K562 (cell line): ENCODE measurements around the gene DNAJB13. TPM values are rescaled to one million over a fixed set of nuclear protein-coding genes. Genes with fewer than 3 reads are reported as not detected.

Experiments
- ATF4 ChIP-seq: fragments of 450-650 bp; formaldehyde crosslinking; IDR thresholded peaks from 2 replicates; pipeline ENCODE4 v1.4.0; 2022; ENCODE audit warnings: mild to moderate bottlenecking, moderate library complexity
- BCOR ChIP-seq: fragments of 450-650 bp; IDR thresholded peaks from 2 replicates; pipeline ENCODE4 v1.6.1; 2016
- C11orf30 ChIP-seq: fragments of 450-650 bp; IDR thresholded peaks from 2 replicates; pipeline ENCODE4 v1.6.1; 2016; ENCODE audit warnings: low read depth, mild to moderate bottlenecking
- CBFB ChIP-seq: sonication (generic); formaldehyde crosslinking; IDR thresholded peaks from 2 replicates; pipeline ENCODE4 v1.4.0; 2020; ENCODE audit warnings: mild to moderate bottlenecking, missing genetic modification reagents
- COPS2 ChIP-seq: fragments of 450-650 bp; conservative IDR thresholded peaks from 2 replicates; pipeline ENCODE4 v1.6.1; 2016; ENCODE audit warnings: mild to moderate bottlenecking, moderate library complexity
- CXXC5 ChIP-seq: fragments of 250-450 bp; sonication (Bioruptor Pico); IDR thresholded peaks from 2 replicates; pipeline ENCODE4 v1.8.0; 2022; ENCODE audit warnings: inconsistent platforms, mild to moderate bottlenecking, moderate library complexity
- GATAD2A ChIP-seq: fragments of 450-650 bp; IDR thresholded peaks from 2 replicates; pipeline ENCODE4 v1.6.1; 2017
- HMGN3 ChIP-seq: IDR thresholded peaks from 2 replicates; pipeline ENCODE4 v1.6.1; 2011; ENCODE audit warnings: borderline replicate concordance, low read depth, mild to moderate bottlenecking, mixed read lengths, low read length; ENCODE audit not compliant: insufficient read length; ENCODE audit errors: extremely low read depth
- IFI16 ChIP-seq: fragments of 250-450 bp; sonication (Bioruptor Pico); IDR thresholded peaks from 2 replicates; pipeline ENCODE4 v2.1.2; 2022; ENCODE audit warnings: mild to moderate bottlenecking, inconsistent platforms
- JUND ChIP-seq, 2 experiments: IDR thresholded peaks; 2 replicates in 1 of 2; 3 replicates in 1 of 2; pipeline ENCODE4 v1.6.1; 2011; ENCODE audit warnings: borderline replicate concordance in 2 of 2, low read depth in 2 of 2, low read length in 2 of 2, improper control_type of control experiment in 1 of 2, missing biosample characterization in 1 of 2, missing genetic modification characterization in 1 of 2, missing genetic modification reagents in 1 of 2
- KLF6 ChIP-seq: fragments of 250-450 bp; sonication (Bioruptor Pico); IDR thresholded peaks from 2 replicates; pipeline ENCODE4 v1.4.0; 2020; ENCODE audit warnings: mild to moderate bottlenecking, moderate library complexity, borderline replicate concordance
- MCM5 ChIP-seq: fragments of 450-650 bp; IDR thresholded peaks from 2 replicates; pipeline ENCODE4 v1.6.1; 2016; ENCODE audit warnings: low read depth
- NFIC ChIP-seq: fragments of 450-650 bp; IDR thresholded peaks from 2 replicates; pipeline ENCODE4 v1.6.1; 2017; ENCODE audit warnings: mild to moderate bottlenecking, inconsistent platforms
- RNF2 ChIP-seq: sonication (generic); IDR thresholded peaks from 2 replicates; pipeline ENCODE4 v1.6.1; 2016
- TAF7 ChIP-seq: fragments of 450-650 bp; IDR thresholded peaks from 2 replicates; pipeline ENCODE4 v1.6.1; 2016; ENCODE audit warnings: missing genetic modification characterization, missing compliant biosample characterization
- TAF9B ChIP-seq: fragments of 450-650 bp; IDR thresholded peaks from 2 replicates; pipeline ENCODE4 v1.6.1; 2018; ENCODE audit warnings: mild to moderate bottlenecking; ENCODE audit not compliant: partially characterized antibody
- ZC3H11A ChIP-seq: IDR thresholded peaks from 2 replicates; pipeline ENCODE4 v1.6.1; 2012; ENCODE audit warnings: low read depth, low read length, improper control_type of control experiment
- ZFX ChIP-seq: sonication (generic); formaldehyde crosslinking; IDR thresholded peaks from 2 replicates; pipeline ENCODE4 v1.8.0; 2022; ENCODE audit warnings: mild to moderate bottlenecking, missing genetic modification reagents, moderate library complexity
- ZNF121 ChIP-seq: sonication (generic); formaldehyde crosslinking; conservative IDR thresholded peaks from 2 replicates; pipeline ENCODE4 v1.8.0; 2022; ENCODE audit warnings: missing genetic modification reagents
- ZNF696 ChIP-seq: fragments of 250-450 bp; sonication (Bioruptor Pico); conservative IDR thresholded peaks from 2 replicates; pipeline ENCODE4 v1.4.0; 2020; ENCODE audit warnings: mild to moderate bottlenecking, moderate library complexity
- polyA plus RNA-seq, 8 experiments: library from polyadenylated mRNA; depleted of rRNA in 4 of 8; stranded (reverse) in 5 of 8; unstranded in 3 of 8; fragments of >200 nt; fragmentation: Nextera tagmentation in 2 of 8; fragmentation: Illumina TruSeq in 1 of 8; extraction: Ambion mirVana in 2 of 8; extraction: Trizol in 1 of 8; gene quantifications; 2 replicates each; pipeline versions ENCODE4 v1.2.1 to v1.2.3, GENCODE V29; 2011 to 2014; ENCODE audit warnings: inconsistent platforms in 1 of 8, missing spikeins in 1 of 8
- total RNA-seq, 7 experiments: library from RNA; depleted of rRNA in 6 of 7; stranded (reverse); fragments of >200 nt in 6 of 7; fragmentation: Illumina TruSeq in 2 of 7; extraction: Trizol in 2 of 7; gene quantifications; 2 replicates each; pipeline versions ENCODE4 v1.2.1 to v1.2.3, GENCODE V29; 2011 to 2021; ENCODE audit warnings: low replicate concordance in 1 of 7
- TF ChIP-seq, protein P1 (sequence below): sonication (generic); formaldehyde crosslinking; IDR thresholded peaks from 2 replicates; pipeline ENCODE4 v1.8.0; 2022; ENCODE audit warnings: mild to moderate bottlenecking, missing genetic modification reagents

Gene DNAJB13
- total and polyA plus RNA-seq, 9 of the 15 experiments (the other 6 are each of a cell fraction or from before 2014, with no cell fraction given): 0.14 TPM; not detected in 8

DNA sequence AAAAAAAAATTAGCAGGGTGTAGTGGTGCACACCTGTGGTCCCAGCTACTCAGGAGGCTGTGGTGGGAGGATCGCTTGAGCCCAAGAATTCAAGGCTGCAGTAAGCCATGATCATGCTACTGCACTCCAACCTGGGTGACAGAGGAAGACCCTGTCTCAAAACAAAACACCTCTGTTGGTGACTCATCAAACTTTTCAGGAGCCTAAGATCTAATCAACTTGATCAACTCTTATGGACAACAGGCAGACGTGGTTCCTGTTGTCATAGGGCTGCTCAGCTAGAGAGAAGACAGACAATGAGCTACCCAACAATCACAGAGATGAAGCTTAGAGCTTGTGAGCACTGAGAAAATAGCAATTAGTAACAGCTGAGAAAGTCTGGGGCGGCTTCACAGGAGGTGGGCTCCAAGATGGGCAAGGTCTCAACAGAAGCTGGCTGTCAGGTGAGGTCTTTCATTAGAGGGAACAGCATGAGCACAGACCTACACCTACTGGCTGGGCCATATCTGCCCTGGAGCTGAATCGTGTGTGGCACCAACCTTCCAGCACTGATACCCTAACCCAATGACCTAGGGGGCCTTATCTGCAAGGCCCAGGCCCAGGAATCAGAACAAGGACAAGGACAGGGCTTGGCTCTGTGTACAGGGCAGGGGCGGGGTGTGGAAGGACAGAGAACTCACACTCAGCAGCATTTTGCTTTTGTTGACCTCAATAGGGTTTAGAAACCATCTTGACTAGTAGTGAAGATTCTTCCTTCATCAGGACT, 65.3 kb downstream of the DNAJB13 start (continued):
- TF ChIP-seq JUND (IDR thresholded peaks at IDR 0.05; ENCODE audit: borderline replicate concordance, low read depth, low read length) (peak; percentile 60; the same call in 1 of the 2 replicates), JUND (tag; IDR thresholded peaks at IDR 0.05; ENCODE audit: borderline replicate concordance, low read depth, low read length) (peak; percentile 28; the same call in 1 of the 3 replicates), CXXC5 (CRISPR knock-in tag) (peak; percentile 76), COPS2 (no peak), IFI16 (CRISPR knock-in tag) (no peak), ATF4 (CRISPR knock-in tag) (no peak), GATAD2A (no peak), TAF7 (tag) (no peak), MCM5 (no peak), ZNF121 (no peak), RNF2 (no peak; the same call in 1 of the 2 replicates), HMGN3 (peak; percentile 66), CBFB (CRISPR knock-in tag) (0 out of 2 replicates have a peak, but pooled peaks have one; percentile 16), ZNF696 (CRISPR knock-in tag) (no peak), C11orf30 (no peak), KLF6 (CRISPR knock-in tag) (no peak), TAF9B (no peak), NFIC (peak; percentile 89), BCOR (peak; percentile 27; the same call in 1 of the 2 replicates), ZFX (CRISPR knock-in tag) (no peak), ZC3H11A (no peak)
- TF ChIP-seq, protein P1, sequence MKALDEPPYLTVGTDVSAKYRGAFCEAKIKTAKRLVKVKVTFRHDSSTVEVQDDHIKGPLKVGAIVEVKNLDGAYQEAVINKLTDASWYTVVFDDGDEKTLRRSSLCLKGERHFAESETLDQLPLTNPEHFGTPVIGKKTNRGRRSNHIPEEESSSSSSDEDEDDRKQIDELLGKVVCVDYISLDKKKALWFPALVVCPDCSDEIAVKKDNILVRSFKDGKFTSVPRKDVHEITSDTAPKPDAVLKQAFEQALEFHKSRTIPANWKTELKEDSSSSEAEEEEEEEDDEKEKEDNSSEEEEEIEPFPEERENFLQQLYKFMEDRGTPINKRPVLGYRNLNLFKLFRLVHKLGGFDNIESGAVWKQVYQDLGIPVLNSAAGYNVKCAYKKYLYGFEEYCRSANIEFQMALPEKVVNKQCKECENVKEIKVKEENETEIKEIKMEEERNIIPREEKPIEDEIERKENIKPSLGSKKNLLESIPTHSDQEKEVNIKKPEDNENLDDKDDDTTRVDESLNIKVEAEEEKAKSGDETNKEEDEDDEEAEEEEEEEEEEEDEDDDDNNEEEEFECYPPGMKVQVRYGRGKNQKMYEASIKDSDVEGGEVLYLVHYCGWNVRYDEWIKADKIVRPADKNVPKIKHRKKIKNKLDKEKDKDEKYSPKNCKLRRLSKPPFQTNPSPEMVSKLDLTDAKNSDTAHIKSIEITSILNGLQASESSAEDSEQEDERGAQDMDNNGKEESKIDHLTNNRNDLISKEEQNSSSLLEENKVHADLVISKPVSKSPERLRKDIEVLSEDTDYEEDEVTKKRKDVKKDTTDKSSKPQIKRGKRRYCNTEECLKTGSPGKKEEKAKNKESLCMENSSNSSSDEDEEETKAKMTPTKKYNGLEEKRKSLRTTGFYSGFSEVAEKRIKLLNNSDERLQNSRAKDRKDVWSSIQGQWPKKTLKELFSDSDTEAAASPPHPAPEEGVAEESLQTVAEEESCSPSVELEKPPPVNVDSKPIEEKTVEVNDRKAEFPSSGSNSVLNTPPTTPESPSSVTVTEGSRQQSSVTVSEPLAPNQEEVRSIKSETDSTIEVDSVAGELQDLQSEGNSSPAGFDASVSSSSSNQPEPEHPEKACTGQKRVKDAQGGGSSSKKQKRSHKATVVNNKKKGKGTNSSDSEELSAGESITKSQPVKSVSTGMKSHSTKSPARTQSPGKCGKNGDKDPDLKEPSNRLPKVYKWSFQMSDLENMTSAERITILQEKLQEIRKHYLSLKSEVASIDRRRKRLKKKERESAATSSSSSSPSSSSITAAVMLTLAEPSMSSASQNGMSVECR: no peak
